AG10803 (cell line): ENCODE results near the gene ETS1.

Experiments used
- DNase-seq: peaks from one replicate; pipeline ENCODE4 v3.0.0; 2010; ENCODE audit warnings: low read depth
- H3K4me3 ChIP-seq: 2 replicates; pipeline ENCODE4 v1.5.1; 2011; ENCODE audit warnings: mild to moderate bottlenecking, low read length, control low read depth
- CTCF ChIP-seq: conservative IDR thresholded peaks from 2 replicates; pipeline ENCODE4 v1.5.1; 2011; ENCODE audit warnings: mild to moderate bottlenecking, low read length, control low read depth, inconsistent platforms

The ETS1 gene

GRCh38 chr11:128497061-128497775 lies 90.1 kb downstream of the ETS1 start:
- peak overlapping the region; percentile 37 for H3K4me3 ChIP-seq
- TF ChIP-seq CTCF = no peak
- DNase-seq = peak; percentile 99

- DNase-seq = no peak
- H3K4me3 ChIP-seq = peak overlapping the region; percentile 6; the same call in 1 of the 2 replicates
- TF ChIP-seq CTCF = no peak
These were observed 90.7 kb downstream of the ETS1 start for GRCh38 chr11:128496692-128497060.

- no peak for DNase-seq
- TF ChIP-seq CTCF = no peak
- peak overlapping the region; percentile 6; the same call in 1 of the 2 replicates for H3K4me3 ChIP-seq
These were observed 91.1 kb downstream of the ETS1 start for GRCh38 chr11:128496249-128496648.

GRCh38 chr11:128494418-128495332 lies 92.7 kb downstream of the ETS1 start:
- TF ChIP-seq CTCF = no peak
- H3K4me3 ChIP-seq = no peak overlapping the region
- DNase-seq = no peak

- no peak overlapping the region for H3K4me3 ChIP-seq
- no peak for DNase-seq
- TF ChIP-seq CTCF = no peak
These were observed 93.8 kb downstream of the ETS1 start for GRCh38 chr11:128493570-128493965.

- DNase-seq = peak; percentile 48
- H3K4me3 ChIP-seq = no peak overlapping the region
- TF ChIP-seq CTCF = no peak
These were observed 94.3 kb downstream of the ETS1 start for GRCh38 chr11:128492903-128493569.
